Trophoblast cell (in vitro differentiated cells and primary cell): ENCODE results near the gene DHFR.

Experiments
- DNase-seq, 2 donors: peaks; one replicate each; pipeline ENCODE4 v3.0.0-alpha.2; 2016
- H2AFZ ChIP-seq: 2 replicates; pipeline ENCODE4 v1.6.1; 2013; ENCODE audit warnings: low read length, moderate library complexity, mild to moderate bottlenecking; ENCODE audit not compliant: insufficient read depth, poor library complexity
- H2AK5ac ChIP-seq: 2 replicates; pipeline ENCODE4 v1.6.1; 2013; ENCODE audit warnings: mild to moderate bottlenecking, low read length
- H2BK120ac ChIP-seq: 2 replicates; pipeline ENCODE4 v1.6.1; 2013; ENCODE audit warnings: low read length, mild to moderate bottlenecking, moderate library complexity; ENCODE audit not compliant: insufficient read depth, poor library complexity
- H2BK12ac ChIP-seq: 2 replicates; pipeline ENCODE4 v1.6.1; 2013; ENCODE audit warnings: mild to moderate bottlenecking, low read length, moderate library complexity
- H2BK5ac ChIP-seq: 2 replicates; pipeline ENCODE4 v1.6.1; 2013; ENCODE audit warnings: low read length, low read depth, moderate library complexity, mild to moderate bottlenecking; ENCODE audit not compliant: poor library complexity
- H3K14ac ChIP-seq: 2 replicates; pipeline ENCODE4 v1.6.1; 2013; ENCODE audit warnings: mild to moderate bottlenecking, low read length
- H3K18ac ChIP-seq: 2 replicates; pipeline ENCODE4 v1.6.1; 2013; ENCODE audit warnings: mild to moderate bottlenecking, low read length
- H3K23ac ChIP-seq: 2 replicates; pipeline ENCODE4 v1.6.1; 2013; ENCODE audit warnings: low read length
- H3K27ac ChIP-seq: 2 replicates; pipeline ENCODE4 v1.5.1; 2013; ENCODE audit warnings: low read depth, mild to moderate bottlenecking, inconsistent platforms, low read length, moderate library complexity
- H3K27me3 ChIP-seq: 2 replicates; pipeline ENCODE4 v1.6.1; 2013; ENCODE audit warnings: inconsistent platforms, mild to moderate bottlenecking, low read length, moderate library complexity; ENCODE audit not compliant: insufficient read depth
- H3K36me3 ChIP-seq, 2 experiments: 1 replicate in 1 of 2; 2 replicates in 1 of 2; pipeline ENCODE4 v1.6.1; 2013; ENCODE audit warnings: low read length in 2 of 2, mild to moderate bottlenecking in 2 of 2, moderate library complexity in 1 of 2; ENCODE audit not compliant: insufficient read depth in 2 of 2, control insufficient read depth in 1 of 2
- H3K4ac ChIP-seq: 2 replicates; pipeline ENCODE4 v1.6.1; 2013; ENCODE audit warnings: low read depth, mild to moderate bottlenecking, low read length, moderate library complexity
- H3K4me1 ChIP-seq, 2 experiments: 1 replicate in 1 of 2; 2 replicates in 1 of 2; pipeline ENCODE4 v1.6.1; 2013; ENCODE audit warnings: low read length in 2 of 2, mild to moderate bottlenecking in 2 of 2, moderate library complexity in 1 of 2; ENCODE audit not compliant: insufficient read depth in 2 of 2, control insufficient read depth in 1 of 2
- H3K4me2 ChIP-seq: 2 replicates; pipeline ENCODE4 v1.6.1; 2013; ENCODE audit warnings: inconsistent platforms, mild to moderate bottlenecking, low read length, moderate library complexity
- H3K4me3 ChIP-seq: 2 replicates; pipeline ENCODE4 v1.5.1; 2013; ENCODE audit warnings: mild to moderate bottlenecking, low read depth, low read length, inconsistent platforms
- H3K79me1 ChIP-seq: one replicate; pipeline ENCODE4 v1.6.1; 2013; ENCODE audit warnings: low read length
- H3K79me2 ChIP-seq: 2 replicates; pipeline ENCODE4 v1.6.1; 2013; ENCODE audit warnings: low read length, mild to moderate bottlenecking; ENCODE audit not compliant: control insufficient read depth, insufficient read depth, poor library complexity
- H3K9ac ChIP-seq: 2 replicates; pipeline ENCODE4 v1.6.1; 2013; ENCODE audit warnings: mild to moderate bottlenecking, low read length
- H3K9me3 ChIP-seq: 2 replicates; pipeline ENCODE4 v1.6.1; 2013; ENCODE audit warnings: low read depth, mild to moderate bottlenecking, control low read depth, inconsistent platforms, low read length; ENCODE audit not compliant: insufficient read depth
- H4K12ac ChIP-seq: 2 replicates; pipeline ENCODE4 v1.6.1; 2013; ENCODE audit warnings: low read depth, mild to moderate bottlenecking, low read length, moderate library complexity
- H4K8ac ChIP-seq: 2 replicates; pipeline ENCODE4 v1.6.1; 2013; ENCODE audit warnings: low read depth, mild to moderate bottlenecking, low read length, moderate library complexity
- H4K91ac ChIP-seq: one replicate; pipeline ENCODE4 v1.6.1; 2013; ENCODE audit warnings: low read depth, mild to moderate bottlenecking, low read length, moderate library complexity
- WGBS: extraction: QIAGEN DNeasy Blood & Tissue Kit; methylation state at CpG from one replicate; pipeline ENCODE4 v1.1.7; 2013; ENCODE audit warnings: missing lambda C conversion rate; ENCODE audit not compliant: insufficient read length, insufficient coverage; ENCODE audit errors: extremely low coverage; 5-methylcytosine and 5-hydroxymethylcytosine counted together

The DHFR gene

GRCh38 chr5:80656425-80656824 is 1.6 kb upstream of the DHFR start:
- Histone ChIP-seq H2BK120ac (no peak overlapping the region), H3K9ac (no peak overlapping the region), H3K79me2 (peaks cover 8% of the 10 kb centered on the region), H3K27me3 (no peaks in the 10 kb centered on the region), H3K4me2 (no peak overlapping the region), H3K27ac (peak overlapping the region; percentile 75), H2BK12ac (no peak overlapping the region), H3K18ac (no peak overlapping the region), H4K12ac (no peak overlapping the region), H3K4ac (no peak overlapping the region), H2AFZ (no peak overlapping the region), H3K36me3 (peaks cover 7 to 13% of the 10 kb centered on the region in 2 experiments), H3K9me3 (no peaks in the 10 kb centered on the region), H4K91ac (no peak overlapping the region), H3K79me1 (peaks cover 9% of the 10 kb centered on the region), H3K4me3 (no peak overlapping the region), H4K8ac (no peak overlapping the region), H2BK5ac (no peak overlapping the region), H2AK5ac (no peak overlapping the region), H3K23ac (no peak overlapping the region), H3K4me1 (peaks cover 6 to 10% of the 10 kb centered on the region in 2 experiments), H3K14ac (no peak overlapping the region)
- no peak for DNase-seq
- no CpG with 5 or more reads among the region's 1 CpG for WGBS

- peak overlapping the region; percentile 60 for H4K8ac ChIP-seq
- H3K18ac ChIP-seq: peak overlapping the region; percentile 18
- peak overlapping the region; percentile 56 for H2BK5ac ChIP-seq
- no peaks in the 10 kb centered on the region for H3K9me3 ChIP-seq
- peaks cover 9% of the 10 kb centered on the region for H3K79me1 ChIP-seq
- H3K27me3 ChIP-seq: no peaks in the 10 kb centered on the region
- no peak overlapping the region for H3K23ac ChIP-seq
- no peak overlapping the region for H4K91ac ChIP-seq
- H3K79me2 ChIP-seq: peaks cover 8% of the 10 kb centered on the region
- H2AK5ac ChIP-seq: peak overlapping the region; percentile 59
- H3K4me2 ChIP-seq: peak overlapping the region; percentile 82
- no peak overlapping the region for H2BK12ac ChIP-seq
- no peak for DNase-seq
- peak overlapping the region; percentile 37 for H3K14ac ChIP-seq
- peaks cover 6 to 10% of the 10 kb centered on the region in 2 experiments for H3K4me1 ChIP-seq
- peak overlapping the region; percentile 28 for H3K4me3 ChIP-seq
- H3K4ac ChIP-seq: peak overlapping the region; percentile 78
- H2AFZ ChIP-seq: no peak overlapping the region
- H2BK120ac ChIP-seq: no peak overlapping the region
- no peak overlapping the region for H3K9ac ChIP-seq
- H4K12ac ChIP-seq: peak overlapping the region; percentile 59
- peak overlapping the region; percentile 68 for H3K27ac ChIP-seq
- no CpG with 5 or more reads among the region's 7 CpGs for WGBS
- H3K36me3 ChIP-seq: peaks cover 5 to 10% of the 10 kb centered on the region in 2 experiments
These were observed 520 bp upstream of the DHFR start for GRCh38 chr5:80655231-80655774.

- WGBS: no CpG with 5 or more reads among the region's 24 CpGs
- Histone ChIP-seq H2BK12ac (no peak overlapping the region), H2AK5ac (peak overlapping the region; percentile 79), H2BK120ac (peak overlapping the region; percentile 90), H4K91ac (peak overlapping the region; percentile 62), H3K14ac (peak overlapping the region; percentile 87), H3K36me3 (peaks cover 5 to 10% of the 10 kb centered on the region in 2 experiments), H3K79me1 (peaks cover 9% of the 10 kb centered on the region), H2BK5ac (peak overlapping the region; percentile 82), H4K8ac (peak overlapping the region; percentile 54), H3K9ac (peak overlapping the region; percentile 87), H3K4me1 (peaks cover 6 to 10% of the 10 kb centered on the region in 2 experiments), H3K23ac (no peak overlapping the region), H3K9me3 (no peaks in the 10 kb centered on the region), H3K79me2 (peaks cover 8% of the 10 kb centered on the region), H3K4me3 (peak overlapping the region; percentile 90), H3K27ac (peak overlapping the region; percentile 38), H3K18ac (peak overlapping the region; percentile 95), H2AFZ (peak overlapping the region; percentile 63), H3K4me2 (peak overlapping the region; percentile 81), H4K12ac (peak overlapping the region; percentile 75), H3K27me3 (no peaks in the 10 kb centered on the region), H3K4ac (peak overlapping the region; percentile 97)
- DNase-seq: peak; percentile 7 to 42
These were observed 761 bp downstream of the DHFR start for GRCh38 chr5:80654054-80654390.

GRCh38 chr5:80653502-80653901 is 1.3 kb downstream of the DHFR start:
- peak overlapping the region; percentile 37 for H3K4me3 ChIP-seq
- no peak overlapping the region for H2AK5ac ChIP-seq
- H3K79me1 ChIP-seq: peaks cover 9% of the 10 kb centered on the region
- H3K18ac ChIP-seq: no peak overlapping the region
- H3K14ac ChIP-seq: no peak overlapping the region
- no peak overlapping the region for H2AFZ ChIP-seq
- no peak for DNase-seq
- H4K91ac ChIP-seq: no peak overlapping the region
- no peak overlapping the region for H3K9ac ChIP-seq
- H4K12ac ChIP-seq: no peak overlapping the region
- H3K36me3 ChIP-seq: peaks cover 5% of the 10 kb centered on the region in 2 experiments
- no peak overlapping the region for H2BK12ac ChIP-seq
- H3K4ac ChIP-seq: peak overlapping the region; percentile 76
- peak overlapping the region; percentile 81 for H3K4me2 ChIP-seq
- H3K4me1 ChIP-seq: peaks cover 6 to 10% of the 10 kb centered on the region in 2 experiments
- no peak overlapping the region for H2BK120ac ChIP-seq
- H4K8ac ChIP-seq: no peak overlapping the region
- H3K27ac ChIP-seq: no peak overlapping the region
- no peak overlapping the region for H2BK5ac ChIP-seq
- no peaks in the 10 kb centered on the region for H3K9me3 ChIP-seq
- H3K79me2 ChIP-seq: peaks cover 8% of the 10 kb centered on the region
- WGBS: no CpG with 5 or more reads among the region's 8 CpGs
- no peak overlapping the region for H3K23ac ChIP-seq
- H3K27me3 ChIP-seq: no peaks in the 10 kb centered on the region
